HFF-Myc (cell line): ENCODE results near the gene FSTL4.

Experiments
- DNase-seq: peaks from one replicate; pipeline ENCODE4 v3.0.0-alpha.2; 2011; ENCODE audit warnings: low read depth; ENCODE audit errors: extremely low read depth
- H3K4me3 ChIP-seq: replicated peaks from 2 replicates; pipeline ENCODE4 v1.5.1; 2011; ENCODE audit warnings: low read depth, mild to moderate bottlenecking, control low read depth, low read length
- CTCF ChIP-seq: IDR thresholded peaks from 2 replicates; pipeline ENCODE4 v1.5.1; 2012; ENCODE audit warnings: mild to moderate bottlenecking, low read depth, low read length, control low read depth; ENCODE audit errors: missing control alignments

Gene FSTL4

GRCh38 chr5:133242221-133242835, 370.0 kb downstream of the FSTL4 start:
- no peak for TF ChIP-seq CTCF
- H3K4me3 ChIP-seq, result no peak overlapping the region
- no peak for DNase-seq

DNA sequence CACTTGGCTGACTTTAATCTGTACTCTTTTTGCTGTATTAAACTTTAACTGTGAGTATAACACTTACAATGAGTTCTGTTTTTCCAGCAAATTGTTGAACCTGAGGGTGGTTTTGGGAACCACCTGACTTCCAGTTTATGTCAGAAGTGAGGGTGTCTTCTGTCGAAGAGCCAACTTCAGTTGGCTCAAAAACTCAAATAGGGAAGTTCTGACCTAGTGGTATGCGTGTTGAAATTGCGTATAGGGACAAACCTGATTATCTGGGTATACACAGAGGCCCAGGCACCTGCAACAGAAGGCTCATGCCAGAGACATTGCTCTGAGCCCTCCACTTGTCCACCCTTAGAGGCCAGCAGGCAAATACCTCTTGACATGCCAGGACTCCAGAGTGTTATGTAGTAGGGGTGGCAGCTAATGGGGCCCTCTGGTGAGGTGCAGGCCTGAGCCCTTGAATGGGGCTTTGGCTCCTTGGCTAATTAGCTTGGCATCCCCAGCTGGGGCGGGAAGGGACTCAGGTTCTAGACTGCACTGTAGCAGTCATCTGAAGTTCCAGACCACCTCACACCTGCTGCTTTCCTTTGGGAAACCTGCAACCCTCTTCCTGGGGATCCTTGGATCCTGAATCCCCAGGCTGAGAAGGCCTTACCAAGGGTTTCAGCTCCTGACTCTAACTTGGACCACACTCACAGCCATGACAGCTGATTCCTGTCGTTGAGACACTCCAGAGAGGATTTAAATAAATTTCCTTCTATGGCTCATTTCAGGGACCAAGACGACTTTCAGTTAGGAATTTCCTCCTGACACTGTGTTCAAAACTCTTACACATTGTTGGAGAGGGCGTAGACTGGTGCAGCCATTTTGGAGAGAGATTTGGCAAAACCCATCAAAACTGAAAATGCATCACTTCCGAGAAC, 370.9 kb downstream of the FSTL4 start:
- no peak for DNase-seq
- H3K4me3 ChIP-seq, result no peak overlapping the region
- no peak for TF ChIP-seq CTCF

DNA sequence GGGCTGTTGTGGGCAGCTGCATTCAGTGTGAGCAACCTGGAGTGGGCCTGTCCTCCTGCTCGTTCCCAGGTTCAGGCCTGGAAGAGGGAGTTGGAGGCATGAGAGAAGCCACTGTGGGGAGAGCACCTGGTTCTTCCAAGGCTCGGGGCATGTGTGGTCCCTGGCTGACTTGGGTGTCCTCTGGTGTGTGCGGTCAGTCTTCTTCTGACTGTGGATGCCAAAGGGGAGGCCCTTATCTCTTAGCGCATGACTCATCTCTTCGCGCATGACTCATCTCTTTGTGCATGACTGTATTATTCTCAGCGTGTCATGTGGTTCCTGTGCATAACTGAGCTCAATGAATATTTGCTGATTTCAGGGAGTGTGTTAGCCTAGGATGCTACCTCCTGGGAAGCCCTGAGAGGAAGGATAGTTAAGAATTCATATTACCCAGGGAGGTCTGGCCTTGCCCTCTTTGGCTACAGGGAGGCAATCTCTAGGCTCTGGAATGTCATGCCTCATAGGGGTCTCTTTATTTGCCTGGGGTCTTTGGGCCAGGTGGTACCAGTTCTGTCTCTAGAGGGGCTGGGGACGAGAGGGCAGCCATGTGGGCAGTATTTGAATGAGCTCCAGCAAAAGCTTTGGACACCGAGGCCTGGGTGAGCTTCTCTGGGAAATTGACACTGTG, 371.8 kb downstream of the FSTL4 start:
- no peak overlapping the region for H3K4me3 ChIP-seq
- DNase-seq, result peak; percentile 96
- TF ChIP-seq CTCF, result no peak

DNA sequence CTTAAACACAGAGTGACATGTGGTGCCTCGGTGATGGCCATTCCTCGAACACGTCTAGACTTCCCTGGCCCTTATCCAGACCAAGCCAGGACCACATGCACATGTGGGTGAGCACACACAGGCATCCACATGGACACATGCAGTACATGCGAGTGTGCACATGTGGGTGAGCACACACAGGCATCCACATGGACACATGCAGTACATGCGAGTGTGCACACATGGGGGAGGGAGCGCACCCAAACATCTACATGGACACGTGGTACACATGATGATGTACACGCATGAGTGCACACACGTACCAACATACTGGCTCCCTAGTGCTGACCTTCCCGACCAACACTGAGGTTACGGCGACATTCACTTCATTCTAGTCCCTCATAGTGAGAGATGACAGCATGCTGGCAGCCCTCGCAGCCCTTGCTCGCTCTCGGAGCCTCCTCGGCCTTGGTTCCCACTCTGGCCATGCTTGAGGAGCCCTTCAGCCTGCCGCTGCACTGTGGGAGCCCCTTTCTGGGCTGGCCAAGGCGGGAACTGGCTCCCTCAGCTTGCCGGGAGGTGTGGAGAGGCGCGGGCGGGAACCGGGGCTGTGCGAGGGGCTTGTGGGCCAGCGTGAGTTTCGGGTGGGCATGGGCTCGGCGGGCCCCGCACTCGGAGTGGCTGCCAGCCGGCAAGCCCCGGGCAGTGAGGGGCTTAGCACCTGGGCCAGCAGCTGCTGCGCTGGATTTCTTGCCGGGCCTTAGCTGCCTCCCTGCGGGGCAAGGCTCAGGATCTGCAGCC, 373.7 kb downstream of the FSTL4 start:
- DNase-seq, result no peak
- TF ChIP-seq CTCF, result no peak
- no peak overlapping the region for H3K4me3 ChIP-seq

GRCh38 chr5:133236976-133237375, 375.4 kb downstream of the FSTL4 start:
- no peak for DNase-seq
- H3K4me3 ChIP-seq, result no peak overlapping the region
- TF ChIP-seq CTCF, result no peak

DNA sequence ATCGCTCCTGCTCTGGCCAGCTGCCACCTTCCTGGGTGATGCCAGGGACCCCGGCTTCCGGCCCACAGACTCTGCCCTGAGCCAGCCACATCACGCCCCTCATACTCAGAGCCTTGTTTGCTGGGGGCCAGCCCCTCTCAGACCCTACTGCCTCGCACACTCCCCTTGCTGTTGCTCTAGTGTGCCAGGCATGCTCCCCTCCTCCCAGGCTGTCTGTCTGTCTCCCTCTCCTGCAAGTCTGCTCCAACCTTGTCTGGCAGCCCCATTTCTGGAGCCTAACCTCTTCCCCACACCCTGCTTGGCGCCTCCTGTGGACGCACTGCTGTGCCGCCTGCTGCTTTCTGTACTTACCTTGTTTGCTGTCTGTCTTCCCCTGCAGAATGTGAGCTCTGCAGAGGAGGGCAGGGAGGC, 375.8 kb downstream of the FSTL4 start:
- no peak for DNase-seq
- no peak overlapping the region for H3K4me3 ChIP-seq
- no peak for TF ChIP-seq CTCF
